GM21723 (cell line): ENCODE measurements around the gene COA1.
"Not testable (repeated sequence)": the region's sequence is repeated elsewhere in the genome, so short reads cannot be mapped to it uniquely, and the experiment has no call there.

Experiments used
- ATAC-seq: cut with Tn5 transposase; IDR thresholded peaks from one replicate; pipeline ENCODE4 v1.9.1; 2021; ENCODE audit warnings: mild to moderate bottlenecking, moderate library complexity; ENCODE audit not compliant: unreplicated experiment

The COA1 gene

GRCh38 chr7:43693687-43694398 is 35.5 kb downstream of the COA1 start:
- no peak for ATAC-seq

GRCh38 chr7:43692582-43693373 is 36.5 kb downstream of the COA1 start:
- ATAC-seq: no peak

- ATAC-seq: no peak
These were observed 37.7 kb downstream of the COA1 start for GRCh38 chr7:43691611-43692010.

- no peak for ATAC-seq
These were observed 40.2 kb downstream of the COA1 start for GRCh38 chr7:43689115-43689514.

GRCh38 chr7:43687866-43688265 is 41.5 kb downstream of the COA1 start:
- ATAC-seq: not testable (repeated sequence)

- no peak for ATAC-seq
These were observed 42.3 kb downstream of the COA1 start for GRCh38 chr7:43686991-43687390.

- ATAC-seq: no peak
These were observed 48.6 kb downstream of the COA1 start for GRCh38 chr7:43680736-43681135.

- ATAC-seq: peak; percentile 55
These were observed 49.9 kb downstream of the COA1 start for GRCh38 chr7:43679210-43680068.

- no peak for ATAC-seq
These were observed 51.0 kb downstream of the COA1 start for GRCh38 chr7:43678315-43678714.

GRCh38 chr7:43677864-43678263 is 51.5 kb downstream of the COA1 start:
- no peak for ATAC-seq

GRCh38 chr7:43674559-43675436 is 54.5 kb downstream of the COA1 start:
- ATAC-seq: no peak

- not testable (repeated sequence) for ATAC-seq
These were observed 55.9 kb downstream of the COA1 start for GRCh38 chr7:43673243-43673976.

- no peak for ATAC-seq
These were observed 57.8 kb downstream of the COA1 start for GRCh38 chr7:43671521-43671920.

GRCh38 chr7:43669286-43670081 is 59.8 kb downstream of the COA1 start:
- ATAC-seq: no peak

GRCh38 chr7:43668035-43668434 is 61.3 kb downstream of the COA1 start:
- no peak for ATAC-seq

GRCh38 chr7:43666938-43667337 is 62.4 kb downstream of the COA1 start:
- no peak for ATAC-seq

- no peak for ATAC-seq
These were observed 64.6 kb downstream of the COA1 start for GRCh38 chr7:43664681-43665080.

GRCh38 chr7:43660141-43660540 is 69.2 kb downstream of the COA1 start:
- ATAC-seq: no peak

GRCh38 chr7:43659549-43659896 is 69.8 kb downstream of the COA1 start:
- no peak for ATAC-seq
